ENCODE measurements around the gene SFXN3.

SFXN3 gene

GRCh38 chr10:101080933-101081931 is 50.2 kb downstream of the SFXN3 start:
- no peak for DNase-seq

GRCh38 chr10:101085846-101086245 is 54.8 kb downstream of the SFXN3 start:
- no peak for DNase-seq

DNA sequence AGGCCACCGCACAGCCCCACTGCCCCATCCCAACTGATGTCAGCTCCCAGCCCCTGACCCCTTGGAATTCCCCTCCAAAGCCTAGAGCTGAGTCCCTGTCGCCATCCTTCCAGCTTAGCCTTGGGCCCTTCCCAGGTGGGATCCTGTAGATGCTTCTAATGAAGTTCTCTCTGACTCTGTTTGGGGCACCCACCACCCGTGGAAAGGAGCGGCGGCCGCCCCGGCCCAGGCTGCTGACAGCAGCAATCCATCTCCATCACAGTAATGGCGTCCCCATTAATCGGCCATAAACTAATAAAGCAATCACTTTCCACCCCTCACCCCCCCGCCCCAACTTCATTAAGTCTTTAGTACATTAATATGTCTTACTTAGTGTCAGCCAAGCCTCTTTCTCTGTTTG is 56.3 kb downstream of the SFXN3 start:
- DNase-seq = no peak

DNA sequence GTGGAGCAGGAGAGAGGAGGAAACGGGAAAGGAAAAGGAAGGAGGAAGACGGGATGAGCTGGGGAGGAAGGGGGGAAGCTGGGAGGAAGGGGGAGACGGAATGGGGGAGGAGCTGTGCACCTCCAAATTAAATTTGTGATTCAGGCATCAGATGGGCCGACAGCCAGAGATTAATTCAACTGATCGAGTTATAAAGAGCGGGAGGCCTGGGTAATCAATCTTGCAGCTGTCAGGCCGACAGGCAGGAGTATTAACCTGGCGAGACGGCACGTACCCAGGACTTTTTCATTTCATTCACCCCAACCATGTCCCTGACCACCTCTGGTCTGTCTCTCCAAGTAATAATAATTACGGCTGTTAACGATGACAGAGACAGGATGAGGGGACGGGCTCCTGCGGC is 56.9 kb downstream of the SFXN3 start:
- DNase-seq = no peak

DNA sequence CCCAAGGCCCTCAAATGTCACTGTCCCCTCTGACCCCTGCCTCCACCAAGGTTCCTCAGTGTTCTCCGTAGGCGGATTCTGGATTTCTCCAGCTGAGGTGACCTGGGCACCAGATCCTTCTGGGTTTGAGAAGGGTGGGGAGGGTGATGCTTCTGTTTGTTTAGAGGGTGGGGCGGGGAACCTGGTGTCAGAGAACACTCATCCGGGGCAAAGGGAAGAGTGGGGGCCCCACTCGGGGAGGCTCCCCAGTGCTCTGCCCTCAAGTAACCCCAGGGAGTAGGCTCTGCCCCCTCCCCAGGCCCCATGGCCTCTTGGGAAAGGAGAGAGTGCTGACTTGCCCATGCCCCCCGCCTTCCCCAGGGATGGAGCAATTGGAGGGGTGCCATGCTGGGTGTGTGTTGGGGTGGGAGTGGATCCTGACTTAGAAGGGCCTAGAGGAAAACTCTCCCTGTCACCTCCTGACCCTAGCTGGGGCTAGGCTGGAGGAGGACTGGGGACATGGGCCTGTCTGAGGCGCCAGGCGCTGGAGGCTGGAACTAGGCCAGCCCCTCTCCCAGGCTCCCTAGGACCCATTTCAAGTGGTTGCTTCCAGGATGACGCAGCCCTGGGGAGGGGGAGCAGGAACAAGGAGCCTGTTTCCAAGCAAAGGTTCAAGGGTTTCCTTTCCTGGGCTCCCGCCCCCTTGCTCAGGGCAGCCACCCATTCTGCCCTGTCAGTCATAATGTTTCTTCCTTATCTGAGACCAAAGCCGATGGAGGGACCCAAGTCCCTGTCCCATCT is 58.7 kb downstream of the SFXN3 start:
- no peak for DNase-seq

DNA sequence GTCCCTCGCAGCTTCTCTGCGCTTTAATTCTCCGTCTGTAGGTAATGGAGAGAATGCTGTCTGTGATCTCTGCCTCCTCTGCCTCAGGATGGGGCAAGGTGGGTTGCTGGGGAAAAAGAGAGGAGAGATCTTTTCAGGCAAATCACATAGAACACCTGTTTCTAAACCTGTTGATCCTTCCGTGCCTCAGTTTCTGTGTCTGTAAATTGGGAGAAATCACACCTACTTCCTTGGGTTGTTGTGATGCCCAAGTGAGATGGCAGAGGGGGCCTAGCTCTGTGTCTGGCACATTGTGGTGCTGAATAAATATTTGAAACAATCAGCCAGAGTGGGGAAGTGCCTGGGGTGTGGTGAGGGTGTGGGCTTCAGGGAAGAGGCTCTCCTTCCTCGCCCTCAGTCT is 59.6 kb downstream of the SFXN3 start:
- DNase-seq = no peak

Measured in stimulated activated CD4-positive, alpha-beta T cell treated with anti-CD3 and anti-CD28 coated beads, Interleukin-4, amount 100 ng/mL, for 24 hours (primary cell).